GM06990 (cell line): Measurements from ENCODE around the gene TMEFF2.
A peak's percentile ranks its signal among the peaks of the same experiment; 100 is the strongest.

Experiments used
- DNase-seq: peaks from one replicate; pipeline ENCODE4 v3.0.0-alpha.2; 2011; ENCODE audit not compliant: insufficient read length; ENCODE audit errors: extremely low read depth
- H3K27me3 ChIP-seq: replicated peaks from 2 replicates; pipeline ENCODE4 v1.6.0; 2011; ENCODE audit warnings: low read length; ENCODE audit not compliant: control insufficient read depth, insufficient read depth
- H3K36me3 ChIP-seq: 2 replicates; pipeline ENCODE4 v1.5.1; 2011; ENCODE audit warnings: low read length; ENCODE audit not compliant: control insufficient read depth, insufficient read depth
- H3K4me3 ChIP-seq: replicated peaks from 2 replicates; pipeline ENCODE4 v1.5.1; 2011; ENCODE audit warnings: low read depth, mild to moderate bottlenecking, control low read depth, low read length
- TF ChIP-seq, protein P1 (sequence below): IDR thresholded peaks from 2 replicates; pipeline ENCODE4 v1.5.1; 2011; ENCODE audit warnings: low read length, control low read depth, mild to moderate bottlenecking, inconsistent platforms; ENCODE audit not compliant: insufficient read depth, poor library complexity, severe bottlenecking

Gene TMEFF2

DNA sequence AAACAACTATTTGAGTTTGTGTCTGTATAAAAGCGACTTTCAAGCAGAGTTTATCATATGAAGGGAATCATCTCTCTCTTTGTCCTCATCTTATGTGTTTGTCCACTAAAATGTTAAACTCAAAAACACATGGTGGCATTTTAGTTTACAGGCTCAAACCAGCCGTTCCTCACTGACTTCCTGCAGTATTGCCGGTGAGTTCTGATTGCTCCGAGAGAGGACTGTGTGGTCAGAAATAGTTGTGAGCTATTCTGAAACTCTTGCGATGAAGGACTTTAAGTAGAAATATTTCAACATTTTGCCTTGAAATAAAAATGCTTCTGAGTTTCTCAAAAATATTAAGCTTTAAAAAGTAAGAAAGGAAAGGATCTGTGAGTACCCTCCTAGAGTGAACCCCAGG, 184.7 kb downstream of the TMEFF2 start:
- TF ChIP-seq, protein P1, sequence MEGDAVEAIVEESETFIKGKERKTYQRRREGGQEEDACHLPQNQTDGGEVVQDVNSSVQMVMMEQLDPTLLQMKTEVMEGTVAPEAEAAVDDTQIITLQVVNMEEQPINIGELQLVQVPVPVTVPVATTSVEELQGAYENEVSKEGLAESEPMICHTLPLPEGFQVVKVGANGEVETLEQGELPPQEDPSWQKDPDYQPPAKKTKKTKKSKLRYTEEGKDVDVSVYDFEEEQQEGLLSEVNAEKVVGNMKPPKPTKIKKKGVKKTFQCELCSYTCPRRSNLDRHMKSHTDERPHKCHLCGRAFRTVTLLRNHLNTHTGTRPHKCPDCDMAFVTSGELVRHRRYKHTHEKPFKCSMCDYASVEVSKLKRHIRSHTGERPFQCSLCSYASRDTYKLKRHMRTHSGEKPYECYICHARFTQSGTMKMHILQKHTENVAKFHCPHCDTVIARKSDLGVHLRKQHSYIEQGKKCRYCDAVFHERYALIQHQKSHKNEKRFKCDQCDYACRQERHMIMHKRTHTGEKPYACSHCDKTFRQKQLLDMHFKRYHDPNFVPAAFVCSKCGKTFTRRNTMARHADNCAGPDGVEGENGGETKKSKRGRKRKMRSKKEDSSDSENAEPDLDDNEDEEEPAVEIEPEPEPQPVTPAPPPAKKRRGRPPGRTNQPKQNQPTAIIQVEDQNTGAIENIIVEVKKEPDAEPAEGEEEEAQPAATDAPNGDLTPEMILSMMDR, result no peak
- no peak for DNase-seq

DNA sequence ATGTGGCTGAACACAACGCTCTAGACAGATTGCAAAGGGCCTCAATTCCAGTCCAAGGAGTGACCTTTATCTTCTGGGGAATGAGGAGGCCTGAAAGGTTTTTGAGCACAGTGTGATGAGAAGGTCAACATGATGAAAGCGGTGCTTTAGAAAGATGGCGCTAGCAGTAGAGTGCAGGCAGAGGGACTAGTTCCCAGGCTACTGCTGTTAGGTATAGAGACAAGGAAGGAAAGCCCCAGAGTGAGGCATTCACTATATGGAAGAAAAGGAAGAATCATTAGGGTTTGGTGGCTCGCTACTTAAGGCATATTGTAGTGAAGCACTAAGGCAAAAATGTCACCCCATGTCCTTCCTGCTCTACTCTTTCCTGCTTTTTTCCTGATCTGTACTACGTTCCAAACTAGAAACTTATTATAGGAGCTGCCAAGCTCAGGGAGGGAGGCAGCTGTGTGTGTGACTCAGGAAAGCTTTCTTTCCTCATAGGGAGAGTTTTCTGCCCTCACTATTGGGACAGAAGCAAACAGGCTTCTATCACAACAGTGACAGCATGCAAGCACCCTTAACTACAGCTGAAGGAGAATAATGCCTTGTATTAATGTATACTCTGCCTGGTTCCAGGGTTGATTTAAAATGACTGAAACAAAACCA, 187.0 kb downstream of the TMEFF2 start:
- TF ChIP-seq, protein P1, result no peak
- DNase-seq, result no peak
- H3K36me3 ChIP-seq, result no peaks in the 10 kb centered on the region
- H3K27me3 ChIP-seq, result no peaks in the 10 kb centered on the region
- no peak overlapping the region for H3K4me3 ChIP-seq

More for the DNA sequence above, 184.7 kb downstream of the TMEFF2 start:
- Histone ChIP-seq H3K27me3 (no peaks in the 10 kb centered on the region), H3K36me3 (no peaks in the 10 kb centered on the region), H3K4me3 (no peak overlapping the region)

DNA sequence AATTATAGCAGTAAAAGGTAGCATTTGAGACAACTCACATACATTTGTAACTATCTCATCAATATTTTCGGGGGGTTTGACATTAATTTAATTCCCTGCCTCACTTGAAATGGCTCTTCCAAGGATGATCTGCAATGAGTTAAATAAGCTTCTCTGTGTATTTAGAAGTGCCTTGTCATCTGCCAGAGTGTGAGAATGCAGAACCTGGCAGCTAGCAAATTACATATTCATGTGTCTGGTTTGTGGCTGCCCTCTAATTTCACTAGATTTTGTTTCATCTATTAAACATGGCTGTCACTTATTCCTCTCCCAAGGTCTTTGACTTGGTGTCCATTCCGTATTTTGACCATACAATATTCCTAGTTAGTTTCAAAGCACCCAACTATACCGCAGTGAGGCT, 189.5 kb downstream of the TMEFF2 start:
- Histone ChIP-seq H3K27me3 (no peaks in the 10 kb centered on the region), H3K4me3 (no peak overlapping the region), H3K36me3 (no peaks in the 10 kb centered on the region)
- TF ChIP-seq, protein P1, result no peak
- no peak for DNase-seq

DNA sequence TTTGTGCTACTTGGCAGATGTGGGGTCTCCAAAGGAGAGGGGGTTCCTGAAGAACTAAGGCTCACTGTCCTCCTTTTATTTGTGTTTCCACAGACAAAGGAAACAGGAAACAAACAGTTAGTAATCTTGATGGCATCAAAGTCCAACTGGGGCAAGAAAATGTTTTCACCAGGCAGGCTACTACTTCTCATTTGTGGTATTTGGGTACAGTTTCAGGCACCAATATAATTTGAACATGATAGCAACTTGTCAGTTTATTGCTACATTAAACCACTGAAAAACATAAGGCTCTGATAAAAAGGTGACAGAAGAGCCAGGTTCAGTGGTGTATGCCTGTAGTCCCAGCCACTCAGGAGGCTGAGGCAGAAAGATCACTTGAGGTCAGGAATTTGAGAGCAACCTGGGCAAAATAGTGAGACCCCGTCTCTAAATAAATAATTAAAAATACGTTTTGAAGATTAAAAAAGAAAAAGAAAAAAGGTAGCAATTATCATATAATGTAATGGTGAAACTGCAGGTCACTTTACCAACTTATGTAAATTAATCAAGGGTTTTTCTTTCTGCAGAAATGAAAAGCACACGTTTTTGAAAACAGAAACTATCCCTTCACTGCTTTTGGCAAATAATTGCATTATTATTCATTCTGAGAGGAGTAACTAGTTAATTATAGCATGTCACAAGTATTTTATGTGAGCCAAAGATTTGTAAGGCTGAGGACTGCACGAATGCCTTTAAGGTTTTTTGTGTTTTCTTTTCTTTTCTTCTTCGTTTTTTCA, 190.4 kb downstream of the TMEFF2 start:
- TF ChIP-seq, protein P1, result no peak
- H3K36me3 ChIP-seq, result no peaks in the 10 kb centered on the region
- DNase-seq, result peak; percentile 50
- H3K4me3 ChIP-seq, result peak overlapping the region; percentile 39
- H3K27me3 ChIP-seq, result no peaks in the 10 kb centered on the region

DNA sequence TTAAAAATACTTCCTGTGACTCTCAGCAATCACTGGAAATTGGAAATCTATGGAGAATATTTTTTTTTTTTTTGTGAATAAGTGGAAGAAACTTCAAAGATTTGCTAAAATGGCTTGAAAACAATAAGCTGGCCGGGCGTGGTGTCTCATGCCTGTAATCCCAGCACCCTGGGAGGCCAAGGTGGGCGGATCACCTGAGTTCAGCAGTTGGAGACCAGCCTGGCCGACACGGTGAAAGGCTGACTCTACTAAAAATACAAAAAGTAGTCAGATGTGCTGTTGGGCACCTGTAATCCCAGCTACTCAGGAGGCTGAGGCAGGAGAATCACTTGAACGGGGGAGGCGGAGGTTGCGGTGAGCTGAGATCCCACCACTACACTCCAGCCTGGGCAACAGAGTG, 192.3 kb downstream of the TMEFF2 start:
- no peaks in the 10 kb centered on the region for H3K27me3 ChIP-seq
- no peak for DNase-seq
- H3K36me3 ChIP-seq, result no peaks in the 10 kb centered on the region
- TF ChIP-seq, protein P1, result no peak
- H3K4me3 ChIP-seq, result no peak overlapping the region
